Measurements from ENCODE around the gene RNASEH2A. TPM values are rescaled to one million over a fixed set of nuclear protein-coding genes. Genes with fewer than 3 reads are reported as not detected.
A peak's percentile ranks its signal among the peaks of the same experiment; 100 is the strongest.

RNASEH2A gene
- total RNA-seq, 3 donors from 2014 or later: 5.5 to 12.4 (median 6.5) TPM

GRCh38 chr19:12799742-12800465 lies 6.5 kb upstream of the RNASEH2A start:
- DNase-seq: peak in 2 of 3 donors; percentile 35 to 43

GRCh38 chr19:12800466-12800770 lies 6.0 kb upstream of the RNASEH2A start:
- no peaks in the 10 kb centered on the region for H3K36me3 ChIP-seq (ENCODE audit: low read depth)
- H3K4me3 ChIP-seq: no peak overlapping the region
- no peaks in the 10 kb centered on the region for H3K9me3 ChIP-seq
- ATAC-seq: no peak
- DNase-seq: no peak
- peaks cover 21% of the 10 kb centered on the region for H3K4me1 ChIP-seq (ENCODE audit: low read depth)
- no peak for TF ChIP-seq CTCF (IDR thresholded peaks at IDR 0.05)
- intact Hi-C loops (cut with DNase I, micrococcal nuclease): no loop called here

More at GRCh38 chr19:12799742-12800465, 6.5 kb upstream of the RNASEH2A start:
- no peak for ATAC-seq
- intact Hi-C loops (cut with DNase I, micrococcal nuclease): loop anchor here (5.0 kb wide), 1 partner anchor 38 kb away; no protein-coding TSS in a partner anchor
- H3K4me1 ChIP-seq (ENCODE audit: low read depth): peaks cover 24% of the 10 kb centered on the region
- H3K36me3 ChIP-seq (ENCODE audit: low read depth): no peaks in the 10 kb centered on the region
- TF ChIP-seq CTCF (IDR thresholded peaks at IDR 0.05): no peak
- H3K9me3 ChIP-seq: no peaks in the 10 kb centered on the region
- H3K4me3 ChIP-seq: no peak overlapping the region

- TF ChIP-seq CTCF (IDR thresholded peaks at IDR 0.05): no peak
- intact Hi-C loops (cut with DNase I, micrococcal nuclease): no loop called here
- no peaks in the 10 kb centered on the region for H3K36me3 ChIP-seq (ENCODE audit: low read depth)
- DNase-seq: peak in 2 of 3 donors; percentile 51 to 68
- H3K4me1 ChIP-seq (ENCODE audit: low read depth): peaks cover 15% of the 10 kb centered on the region
- ATAC-seq: peak; percentile 35
- H3K9me3 ChIP-seq: no peaks in the 10 kb centered on the region
- peak overlapping the region; percentile 82 for H3K4me3 ChIP-seq
Measured at GRCh38 chr19:12800923-12801465, 5.4 kb upstream of the RNASEH2A start.

- TF ChIP-seq CTCF (IDR thresholded peaks at IDR 0.05): no peak
- peak within 1 kb of the TSS; percentile 82 for H3K4me3 ChIP-seq
- intact Hi-C loops (cut with DNase I, micrococcal nuclease): no loop called here
- H3K4me1 ChIP-seq (ENCODE audit: low read depth): peaks cover 9% of the 10 kb centered on the region
- ATAC-seq (peak; percentile 93), DNase-seq (peak; percentile 88 to 92 (median 90))
- H3K9me3 ChIP-seq: no peaks in the 10 kb centered on the region
- H3K36me3 ChIP-seq (ENCODE audit: low read depth): no peaks in the 10 kb centered on the region
Measured at GRCh38 chr19:12801466-12802266, 4.7 kb upstream of the RNASEH2A start, which contains the start of the genes PRDX2 and THSD8. Gene PRDX2 (minus strand): TSS chr19:12801800. CDS start chr19:12801261, 539 bp downstream. Gene THSD8 (plus strand): TSS chr19:12802069. CDS start chr19:12802072, 3 bp downstream.

GRCh38 chr19:12802267-12803106 lies 3.9 kb upstream of the RNASEH2A start:
- no peaks in the 10 kb centered on the region for H3K36me3 ChIP-seq (ENCODE audit: low read depth)
- DNase-seq (peak in 2 of 3 donors; percentile 37 to 57), ATAC-seq (peak; percentile 24)
- intact Hi-C loops (cut with DNase I, micrococcal nuclease): no loop called here
- H3K4me1 ChIP-seq (ENCODE audit: low read depth): peaks cover 16% of the 10 kb centered on the region
- H3K9me3 ChIP-seq: no peaks in the 10 kb centered on the region
- peak overlapping the region; percentile 82 for H3K4me3 ChIP-seq
- no peak for TF ChIP-seq CTCF (IDR thresholded peaks at IDR 0.05)

Measured in mucosa of descending colon (tissue), 3 donors.